Transverse colon (tissue), 4 donors: Measurements from ENCODE around the gene RIPOR3. TPM values are rescaled to one million over a fixed set of nuclear protein-coding genes. Genes with fewer than 3 reads are reported as not detected.

Source experiments
- DNase-seq: peaks from one replicate; pipeline ENCODE4 v3.0.0-alpha.2; 2019
- H3K27ac ChIP-seq, 4 donors: fragments of 200-600 bp; sonication (generic); 2 replicates each; pipeline ENCODE4 v1.5.1; 2016 to 2018; ENCODE audit warnings: inconsistent platforms in 4 of 4
- H3K27me3 ChIP-seq: fragments of 200-600 bp; sonication (generic); 2 replicates; pipeline ENCODE4 v1.5.1; 2017; ENCODE audit warnings: inconsistent platforms
- H3K36me3 ChIP-seq, 4 donors: fragments of 200-600 bp; sonication (generic); 2 replicates each; pipeline ENCODE4 v1.5.1; 2017 to 2019; ENCODE audit warnings: inconsistent platforms in 4 of 4
- H3K4me1 ChIP-seq, 4 donors: fragments of 200-600 bp; sonication (generic); 2 replicates each; pipeline ENCODE4 v1.5.1; 2017 to 2020; ENCODE audit warnings: inconsistent platforms in 4 of 4
- H3K4me3 ChIP-seq, 4 donors: fragments of 200-600 bp; sonication (generic); 1 replicate in 1 of 4; 2 replicates in 3 of 4; pipeline versions ENCODE4 v1.5.1 to v1.6.1; 2017 to 2019; ENCODE audit warnings: inconsistent platforms in 4 of 4
- H3K9me3 ChIP-seq, 2 donors: fragments of 200-600 bp; sonication (generic); 2 replicates each; pipeline ENCODE4 v1.5.1; 2017 to 2019; ENCODE audit warnings: inconsistent platforms in 2 of 2
- CTCF ChIP-seq, 5 experiments: fragments of 200-600 bp in 3 of 5; fragments of 450-650 bp in 2 of 5; sonication (generic) in 3 of 5; IDR thresholded peaks; 1 replicate in 2 of 5; 2 replicates in 3 of 5; pipeline ENCODE4 v1.5.1; 2016 to 2017; ENCODE audit warnings: antibody characterized with exemption in 5 of 5, inconsistent platforms in 3 of 5, mild to moderate bottlenecking in 2 of 5, moderate library complexity in 1 of 5
- EP300 ChIP-seq: sonication (generic); formaldehyde crosslinking; IDR thresholded peaks from one replicate; pipeline ENCODE4 v1.6.1; 2017; ENCODE audit warnings: antibody characterized with exemption, low read depth
- POLR2A ChIP-seq: fragments of 450-650 bp; IDR thresholded peaks from one replicate; pipeline ENCODE4 v1.6.1; 2016; ENCODE audit warnings: antibody characterized with exemption, mild to moderate bottlenecking, moderate library complexity
- POLR2AphosphoS5 ChIP-seq, 3 donors: sonication (generic); formaldehyde crosslinking; IDR thresholded peaks; one replicate each; pipeline ENCODE4 v1.6.1; 2016; ENCODE audit warnings: antibody characterized with exemption in 3 of 3
- WGBS, 2 donors: methylation state at CpG; one replicate each; pipeline ENCODE4 v1.1.5; 2018; ENCODE audit warnings: low coverage in 1 of 2; 5-methylcytosine and 5-hydroxymethylcytosine counted together
- in situ Hi-C, 4 donors: fragments of 200-750 bp; cut with MboI; loops; one replicate each; pipeline versions ENCODE4 v1.15.0 to v1.15.1; 2017; ENCODE audit warnings: low sequenced_read_pairs in 3 of 4, low pct_ligation_motif_present in 1 of 4, low pct_unique_long_range_greater_than_20kb in 1 of 4
- intact Hi-C: fragments of 100-400 bp; cut with DNase I; formaldehyde crosslinking; loops from one replicate; pipeline ENCODE4 v1.15.1; 2023; ENCODE audit warnings: low total_unique reads
- total RNA-seq, 4 donors: library from RNA; depleted of rRNA; stranded (reverse); fragments of >200 nt; gene quantifications; one replicate each; pipeline ENCODE4 v1.1.0, GENCODE V29; 2016

RIPOR3 gene
- total RNA-seq, 4 donors from 2014 or later, result 4.6 to 15.7 (median 8.7) TPM

- H3K27ac ChIP-seq, result no peak overlapping the region
- intact Hi-C loops, result no loop called here
Observed at GRCh38 chr20:50668798-50669197, 22.5 kb downstream of the RIPOR3 start.

DNA sequence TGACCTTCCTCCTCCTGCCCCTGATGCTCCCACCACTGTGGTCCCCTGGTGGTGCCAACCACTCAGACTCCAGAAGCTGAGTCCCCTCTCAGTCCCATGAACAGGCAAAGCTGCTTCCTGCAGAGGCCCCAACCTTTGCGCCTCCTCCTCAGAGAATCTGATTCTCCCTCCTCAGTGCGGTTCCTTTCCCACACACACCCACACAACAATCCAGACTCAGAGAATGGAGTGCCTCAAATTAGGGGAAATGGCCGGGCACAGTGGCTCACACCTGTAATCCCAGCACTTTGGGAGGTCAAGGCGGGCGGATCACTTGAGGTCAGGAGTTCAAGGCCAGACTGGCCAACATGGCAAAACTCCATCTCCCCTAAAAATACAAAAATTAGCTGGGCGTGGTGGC is 23.0 kb downstream of the RIPOR3 start:
- H3K4me1 ChIP-seq, result no peaks in the 10 kb centered on the region
- no peak overlapping the region for H3K4me3 ChIP-seq
- no peak overlapping the region for H3K27ac ChIP-seq
- 98 to 100% methylated on average over 1 to 6 of the region's 6 CpGs for WGBS, 2 donors
- H3K27me3 ChIP-seq, result no peaks in the 10 kb centered on the region
- intact Hi-C loops, result no loop called here
- no peak for DNase-seq
- in situ Hi-C loops, result no loop called here
- TF ChIP-seq CTCF (IDR thresholded peaks at IDR 0.05) (no peak), POLR2AphosphoS5 (IDR thresholded peaks at IDR 0.05) (no peak), POLR2A (no peak), EP300 (no peak)
- no peaks in the 10 kb centered on the region for H3K9me3 ChIP-seq
- no peaks in the 10 kb centered on the region for H3K36me3 ChIP-seq

More at GRCh38 chr20:50668798-50669197, 22.5 kb downstream of the RIPOR3 start:
- Histone ChIP-seq H3K27me3 (no peaks in the 10 kb centered on the region), H3K36me3 (no peaks in the 10 kb centered on the region), H3K9me3 (no peaks in the 10 kb centered on the region), H3K4me3 (no peak overlapping the region), H3K4me1 (peaks cover 0 to 4% (median under 1%) of the 10 kb centered on the region in 4 donors)
- no peak for TF ChIP-seq POLR2AphosphoS5 (IDR thresholded peaks at IDR 0.05)
- TF ChIP-seq EP300, result no peak
- TF ChIP-seq CTCF (IDR thresholded peaks at IDR 0.05), result no peak
- TF ChIP-seq POLR2A, result no peak
- WGBS, 2 donors, result 92% methylated on average over 4 of the region's 4 CpGs; no CpG with 5 or more reads in 1 of the 2 donors
- no peak for DNase-seq
- in situ Hi-C loops, result no loop called here

- Histone ChIP-seq H3K4me1 (peaks cover 0 to under 1% (median 0%) of the 10 kb centered on the region in 4 donors), H3K4me3 (no peak overlapping the region), H3K36me3 (no peaks in the 10 kb centered on the region), H3K9me3 (no peaks in the 10 kb centered on the region), H3K27ac (no peak overlapping the region), H3K27me3 (no peaks in the 10 kb centered on the region)
- no peak for TF ChIP-seq CTCF (IDR thresholded peaks at IDR 0.05)
- no peak for TF ChIP-seq POLR2A
- TF ChIP-seq POLR2AphosphoS5 (IDR thresholded peaks at IDR 0.05), result no peak
- no peak for TF ChIP-seq EP300
- DNase-seq, result no peak
- in situ Hi-C loops, result no loop called here
- 37 to 75% methylated on average over 2 to 9 of the region's 9 CpGs for WGBS, 2 donors
- intact Hi-C loops, result no loop called here
Observed at GRCh38 chr20:50666709-50667298, 24.5 kb downstream of the RIPOR3 start.

DNA sequence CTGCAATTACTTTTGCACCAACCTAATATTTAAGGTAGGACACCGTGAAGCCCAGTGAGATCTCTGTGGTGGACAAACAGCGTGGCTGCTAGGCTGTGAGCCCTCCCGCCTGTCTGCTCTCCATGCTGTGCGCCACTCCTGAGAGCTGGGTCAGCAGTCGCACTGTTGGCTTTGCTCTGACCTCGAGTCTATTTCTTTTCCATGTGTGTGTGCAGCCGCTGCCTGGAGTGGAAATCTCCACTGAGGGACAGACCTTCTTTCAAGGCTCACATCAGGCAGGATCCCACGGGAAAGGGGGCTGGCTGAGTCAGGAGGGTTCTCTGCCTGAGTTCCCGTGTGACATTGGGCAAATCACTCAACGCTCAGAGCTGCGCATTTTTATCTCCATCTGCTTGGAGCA is 27.1 kb downstream of the RIPOR3 start:
- intact Hi-C loops, result no loop called here
- no peaks in the 10 kb centered on the region for H3K27me3 ChIP-seq
- in situ Hi-C loops, result no loop called here
- DNase-seq, result no peak
- peaks cover 0 to 13% (median 4%) of the 10 kb centered on the region in 4 donors for H3K4me1 ChIP-seq
- no peak overlapping the region for H3K4me3 ChIP-seq
- H3K27ac ChIP-seq, result no peak overlapping the region
- H3K36me3 ChIP-seq, result no peaks in the 10 kb centered on the region
- WGBS, 2 donors, result 87% methylated on average over 11 of the region's 11 CpGs; no CpG with 5 or more reads in 1 of the 2 donors
- TF ChIP-seq CTCF (IDR thresholded peaks at IDR 0.05), result no peak
- TF ChIP-seq EP300, result no peak
- TF ChIP-seq POLR2AphosphoS5 (IDR thresholded peaks at IDR 0.05), result no peak
- no peak for TF ChIP-seq POLR2A
- H3K9me3 ChIP-seq, result no peaks in the 10 kb centered on the region
